ENCODE results near the gene FCGR2B.
A peak's percentile ranks its signal among the peaks of the same experiment; 100 is the strongest.
"Not testable (repeated sequence)": the region's sequence is repeated elsewhere in the genome, so short reads cannot be mapped to it uniquely, and the experiment has no call there.

Gene FCGR2B

GRCh38 chr1:161662684-161663339 lies at the start of gene FCGR2B:
TSS of gene FCGR2B (plus strand) at chr1:161663143. CDS start at chr1:161663242, 99 bp downstream.
- DNase-seq; intact Hi-C loops (cut with DNase I): not testable (repeated sequence)

- peak in 1 of 10 donors; percentile 71 for DNase-seq
- intact Hi-C loops (cut with DNase I) = not testable (repeated sequence)
Observed at GRCh38 chr1:161616417-161616816, 46.5 kb upstream of the FCGR2B start.

- DNase-seq; intact Hi-C loops (cut with DNase I): not testable (repeated sequence)
Observed at GRCh38 chr1:161618517-161618916, 44.4 kb upstream of the FCGR2B start.

DNA sequence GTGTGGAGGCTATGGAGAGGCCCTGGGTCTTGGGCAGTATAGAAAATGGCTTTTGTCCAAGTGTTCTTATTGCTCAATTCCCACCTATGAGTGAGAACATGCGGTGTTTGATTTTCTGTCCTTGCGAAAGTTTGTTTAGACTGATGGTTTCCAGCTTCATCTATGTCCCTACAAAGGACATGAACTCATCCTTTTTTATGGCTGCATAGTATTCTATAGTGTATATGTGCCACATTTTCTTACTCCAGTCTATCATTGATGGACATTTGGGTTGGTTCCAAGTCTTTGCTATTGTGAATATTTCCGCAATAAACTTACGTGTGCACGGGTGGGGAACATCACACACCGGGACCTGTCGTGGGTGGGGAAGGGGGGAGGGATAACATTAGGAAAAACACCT lies 42.5 kb upstream of the FCGR2B start:
- intact Hi-C loops (cut with DNase I); DNase-seq: not testable (repeated sequence)

GRCh38 chr1:161621181-161622000 lies 41.6 kb upstream of the FCGR2B start:
- intact Hi-C loops (cut with DNase I) = not testable (repeated sequence)

GRCh38 chr1:161622054-161622453 lies 40.9 kb upstream of the FCGR2B start:
- DNase-seq; intact Hi-C loops (cut with DNase I): not testable (repeated sequence)

More at GRCh38 chr1:161621181-161622000, 41.6 kb upstream of the FCGR2B start:
- DNase-seq = peak; percentile 28 to 96 (median 71)

DNA sequence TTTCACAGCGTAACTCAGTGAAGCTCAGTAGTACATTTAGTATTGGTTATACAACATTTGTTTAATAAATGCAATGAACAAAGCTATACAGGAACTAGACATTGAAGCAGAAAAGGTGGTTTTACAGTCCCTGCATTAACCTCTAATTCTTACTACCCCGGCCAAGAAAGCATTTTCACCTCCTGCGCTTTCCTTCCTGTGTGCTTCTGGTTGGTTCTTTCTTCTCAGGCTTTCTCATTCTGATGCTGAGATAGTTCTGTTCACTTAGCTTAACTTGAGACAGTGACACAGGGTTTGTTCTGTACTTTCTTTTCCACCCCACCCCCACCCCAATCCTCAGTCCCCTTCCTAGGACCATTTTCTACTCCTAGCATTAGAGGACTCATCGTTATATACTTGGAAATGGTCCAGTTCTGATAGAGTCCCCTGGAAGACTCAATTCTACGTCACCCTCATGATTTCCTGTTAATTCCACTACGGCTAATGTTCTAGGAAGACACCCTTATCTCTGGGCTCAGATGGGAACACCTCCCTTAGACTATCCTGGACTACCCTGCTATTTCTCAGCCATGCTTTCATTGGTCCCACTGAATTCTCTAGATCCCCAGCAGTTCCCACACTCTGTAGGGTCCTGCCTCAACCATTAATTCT lies 39.4 kb upstream of the FCGR2B start:
- intact Hi-C loops (cut with DNase I); DNase-seq: not testable (repeated sequence)

DNA sequence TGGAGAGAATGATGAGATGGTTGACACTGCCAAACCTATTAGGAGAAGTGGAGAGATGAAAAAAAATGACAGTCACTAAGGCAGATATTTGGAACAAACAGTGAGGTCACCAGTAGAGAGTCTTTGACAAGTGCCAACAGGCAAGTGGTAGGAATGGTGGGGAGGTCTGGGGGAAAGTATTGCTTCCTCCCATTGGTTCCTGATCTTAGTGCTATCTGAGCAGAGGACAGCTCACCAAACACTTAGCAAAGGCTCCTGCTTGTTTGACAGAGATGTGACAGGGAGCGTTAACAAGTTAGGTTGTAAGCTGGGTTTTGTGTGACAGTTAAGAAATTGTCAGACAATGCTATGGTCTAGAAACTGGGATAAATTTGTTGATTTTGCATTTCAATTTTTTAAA lies 38.3 kb upstream of the FCGR2B start:
- intact Hi-C loops (cut with DNase I); DNase-seq: not testable (repeated sequence)

DNA sequence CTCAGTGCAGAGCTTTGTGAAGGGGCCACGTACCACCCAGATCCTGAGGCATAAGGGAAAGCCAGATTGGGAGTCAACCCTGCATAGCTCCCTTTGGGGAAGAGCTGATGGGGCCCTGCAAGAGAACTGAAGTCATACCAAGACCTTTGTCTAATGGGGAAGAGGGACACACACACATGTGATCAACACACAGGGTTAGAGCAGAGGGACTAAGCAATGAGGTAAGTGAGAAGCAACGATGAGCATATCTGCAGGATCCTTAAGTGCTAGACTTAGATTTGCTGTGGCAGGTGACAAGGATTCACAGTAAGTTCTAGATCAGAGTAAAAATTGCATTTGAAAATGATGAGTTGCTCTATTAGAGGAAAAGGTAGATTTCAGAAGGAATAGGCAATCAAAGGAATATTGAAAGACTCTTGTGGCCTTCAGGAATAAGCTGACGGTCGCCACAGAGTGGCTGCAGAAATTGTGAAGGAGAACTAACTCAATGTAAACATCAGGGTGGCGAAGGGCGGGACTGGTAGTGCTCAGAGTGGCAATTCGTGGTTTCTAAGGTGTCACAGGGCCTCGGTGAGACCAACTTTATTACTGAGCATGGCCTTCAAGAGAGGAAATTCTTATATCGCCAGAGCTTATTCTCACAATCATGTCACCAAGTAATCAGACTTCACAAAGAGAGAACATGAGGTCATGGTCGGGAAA lies 36.3 kb upstream of the FCGR2B start:
- DNase-seq; intact Hi-C loops (cut with DNase I): not testable (repeated sequence)

- intact Hi-C loops (cut with DNase I); DNase-seq: not testable (repeated sequence)
Observed at GRCh38 chr1:161630128-161630742, 32.7 kb upstream of the FCGR2B start.

DNA sequence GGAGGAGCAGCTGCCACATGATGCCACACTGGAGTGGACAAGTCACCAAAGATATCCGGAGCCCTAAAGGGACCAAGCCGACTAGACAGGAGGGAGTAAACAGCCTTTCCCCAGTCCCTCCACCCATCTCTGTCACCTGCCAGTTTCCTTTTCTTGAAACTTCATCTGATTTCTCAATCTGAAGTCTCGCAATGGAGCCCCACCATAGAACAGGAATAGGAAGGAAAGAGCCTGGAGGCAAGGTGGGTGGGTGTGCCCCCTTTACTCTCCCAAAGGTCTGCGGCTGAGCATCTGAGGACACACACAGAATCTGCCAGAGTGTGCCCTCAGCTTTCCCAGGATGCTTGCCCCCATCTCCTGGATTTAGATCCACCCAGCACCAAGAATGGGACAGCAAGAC lies 31.9 kb upstream of the FCGR2B start, which contains the start of gene FCGR3B:
Gene FCGR3B (minus strand): TSS at position 101 of the 400 bp plus-strand sequence. CDS start 82 bp downstream, at position 19.
- no peak for DNase-seq

GRCh38 chr1:161634993-161635392 lies 27.9 kb upstream of the FCGR2B start:
- DNase-seq; intact Hi-C loops (cut with DNase I): not testable (repeated sequence)

More for the DNA sequence above, 31.9 kb upstream of the FCGR2B start, which contains the start of gene FCGR3B:
- intact Hi-C loops (cut with DNase I) = no loop called here

DNA sequence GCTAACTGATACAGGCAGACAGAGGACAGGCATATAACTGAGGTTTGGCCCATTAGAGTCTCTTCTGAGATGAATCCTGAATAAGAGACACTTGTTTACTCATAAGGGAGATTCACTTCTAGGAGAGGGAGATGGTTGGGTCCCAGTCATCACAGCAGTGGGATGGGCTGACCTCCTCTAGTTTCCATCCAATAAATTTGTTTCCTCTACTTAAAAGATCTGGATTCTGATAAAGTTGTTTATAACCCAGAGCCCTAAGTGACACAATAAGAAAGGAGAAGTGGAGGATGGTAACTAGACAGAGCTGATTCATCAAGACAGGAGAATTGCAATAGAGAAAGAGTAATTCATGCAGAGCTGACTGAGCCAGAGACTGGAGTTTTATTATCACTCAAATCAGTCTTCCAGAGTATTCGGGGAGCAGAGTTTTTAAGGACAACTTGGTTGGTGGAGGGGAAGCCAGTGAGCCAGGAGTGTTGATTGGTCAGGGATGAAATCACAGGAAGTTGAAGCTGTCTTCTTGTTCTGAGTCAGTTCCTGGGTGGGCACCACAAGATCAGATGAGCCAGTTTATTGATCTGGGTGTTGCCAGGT lies 26.7 kb upstream of the FCGR2B start:
- intact Hi-C loops (cut with DNase I); DNase-seq: not testable (repeated sequence)

GRCh38 chr1:161636976-161637375 lies 26.0 kb upstream of the FCGR2B start:
- DNase-seq; intact Hi-C loops (cut with DNase I): not testable (repeated sequence)

- intact Hi-C loops (cut with DNase I); DNase-seq: not testable (repeated sequence)
Observed at GRCh38 chr1:161638251-161638993, 24.5 kb upstream of the FCGR2B start.

DNA sequence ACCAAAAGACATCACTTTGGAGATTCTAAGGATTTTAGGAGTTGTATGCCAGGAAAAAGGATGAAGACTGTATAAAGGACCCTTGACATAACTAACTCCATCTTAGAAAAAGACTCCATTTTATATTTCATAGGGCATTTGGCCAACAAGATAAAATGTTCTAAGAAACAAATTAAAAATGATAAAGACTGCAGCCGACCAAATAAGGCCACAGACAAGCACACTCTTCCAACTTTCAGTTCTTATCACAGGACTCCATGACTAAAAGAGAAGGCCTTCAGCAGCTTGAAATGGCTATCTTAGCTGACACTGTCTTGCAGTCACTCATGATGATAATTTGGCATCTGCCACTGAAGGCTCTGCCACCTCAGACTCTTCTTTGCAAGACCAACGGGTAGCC lies 23.7 kb upstream of the FCGR2B start:
- DNase-seq; intact Hi-C loops (cut with DNase I): not testable (repeated sequence)

DNA sequence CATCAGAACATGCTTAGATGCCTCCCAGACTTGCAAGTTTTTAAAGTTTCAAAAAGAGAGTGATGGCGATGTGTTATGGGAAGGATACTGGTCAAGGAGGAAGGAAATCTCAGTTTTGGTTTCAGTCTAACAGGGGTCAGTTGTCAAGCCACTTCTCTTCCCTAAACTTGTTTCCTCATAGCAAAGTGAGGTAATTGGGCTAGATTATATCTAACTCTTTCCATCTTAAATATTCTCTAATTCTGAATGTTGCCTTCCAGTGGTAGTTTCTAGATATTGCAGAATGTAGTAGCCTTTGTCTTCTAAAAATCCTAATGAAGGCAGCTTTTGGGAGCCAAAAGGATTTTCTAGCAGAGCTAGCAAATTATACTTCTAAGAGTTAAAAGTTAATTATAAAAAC lies 20.2 kb upstream of the FCGR2B start:
- DNase-seq; intact Hi-C loops (cut with DNase I): not testable (repeated sequence)

DNA sequence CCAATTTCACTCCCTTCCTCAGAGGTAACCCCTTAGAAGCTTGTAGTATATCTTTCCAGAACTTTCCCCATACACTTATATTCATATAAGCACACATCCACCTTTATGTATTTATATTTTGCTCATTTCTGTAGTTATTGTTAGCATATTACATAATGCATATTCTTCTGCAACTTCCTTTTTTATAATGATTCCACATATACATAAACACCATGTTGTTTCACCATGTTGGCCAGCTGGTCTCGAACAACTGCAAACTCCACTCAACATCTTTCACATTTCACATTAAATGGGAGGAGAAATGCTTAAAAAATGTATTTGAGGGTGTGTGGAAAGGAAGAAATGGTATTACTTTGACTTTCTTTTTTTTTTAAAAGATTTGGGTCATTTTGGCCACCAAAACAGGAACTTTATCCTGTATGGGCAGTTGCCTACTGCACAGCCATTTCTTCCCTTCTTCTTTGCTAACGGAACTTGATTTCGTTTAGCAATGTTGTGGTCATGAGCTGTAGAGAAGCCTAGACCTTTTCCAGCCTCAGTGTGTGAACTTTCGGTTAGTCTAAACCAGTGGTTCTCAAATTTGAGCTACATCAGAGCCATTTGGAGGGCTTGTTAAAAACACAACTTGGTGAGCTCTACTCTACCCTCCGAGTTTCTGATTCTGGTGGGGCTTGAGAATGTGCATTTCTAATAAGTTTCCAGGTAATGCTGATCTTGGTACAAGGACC lies 19.3 kb upstream of the FCGR2B start:
- intact Hi-C loops (cut with DNase I); DNase-seq: not testable (repeated sequence)
